Epithelial cell of esophagus (primary cell): ENCODE data around the gene TELO2.

Experiments
- DNase-seq: peaks from one replicate; pipeline ENCODE4 v3.0.0; 2010; ENCODE audit warnings: low read depth
- H3K4me3 ChIP-seq: 2 replicates; pipeline ENCODE4 v1.5.1; 2011; ENCODE audit warnings: mild to moderate bottlenecking, low read length, control low read depth
- CTCF ChIP-seq: IDR thresholded peaks from 2 replicates; pipeline ENCODE4 v1.5.1; 2011; ENCODE audit warnings: low read depth, mild to moderate bottlenecking, low read length, control low read depth, inconsistent platforms; ENCODE audit not compliant: insufficient read depth; ENCODE audit errors: missing control alignments

Gene TELO2

GRCh38 chr16:1489077-1489476 is 4.1 kb upstream of the TELO2 start:
- DNase-seq, result no peak
- no peak overlapping the region for H3K4me3 ChIP-seq
- no peak for TF ChIP-seq CTCF

- no peak overlapping the region for H3K4me3 ChIP-seq
- TF ChIP-seq CTCF, result no peak
- DNase-seq, result no peak
These were observed 1.8 kb upstream of the TELO2 start for GRCh38 chr16:1491327-1491726.

DNA sequence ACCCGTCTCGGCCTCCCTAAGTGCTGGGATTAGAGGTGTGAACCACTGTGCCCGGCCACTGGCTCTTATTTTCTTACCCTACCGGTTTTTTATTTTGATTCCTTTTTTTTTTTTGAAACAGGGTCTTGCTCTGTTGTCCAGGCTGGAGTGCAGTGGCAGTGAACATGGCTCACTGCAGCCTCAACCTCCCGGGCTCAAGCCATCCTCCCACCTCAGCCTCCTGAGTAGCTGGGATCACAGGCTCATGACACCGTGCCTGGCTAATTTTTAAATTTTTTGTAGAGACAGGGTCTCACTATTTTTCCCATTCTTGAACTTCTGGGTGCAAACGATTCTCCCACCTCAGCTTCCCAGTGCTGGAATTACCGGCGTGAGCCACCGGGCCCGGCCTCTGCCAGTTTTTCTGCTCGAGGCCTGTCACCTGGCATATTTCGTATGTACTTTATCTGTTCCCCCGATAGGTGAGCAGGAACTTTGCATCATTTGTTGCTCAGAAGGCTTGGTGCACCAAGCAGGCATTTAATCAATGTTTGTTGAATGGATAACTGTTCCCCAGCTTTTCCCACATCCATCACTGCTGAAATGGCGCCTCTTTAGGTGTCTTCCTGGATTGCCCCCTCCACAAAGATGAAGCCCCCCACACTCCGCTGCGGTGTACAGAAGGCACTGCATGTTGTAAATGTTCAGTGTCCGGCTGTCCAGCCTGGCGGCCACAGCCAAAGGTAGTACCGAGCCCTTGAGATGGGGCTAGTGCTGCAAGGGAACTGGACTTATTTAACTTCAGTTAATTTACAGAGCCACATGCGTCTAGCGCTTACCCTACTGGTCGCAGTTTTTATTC is 858 bp upstream of the TELO2 start:
- DNase-seq, result no peak
- H3K4me3 ChIP-seq, result peak overlapping the region; percentile 60
- TF ChIP-seq CTCF, result no peak

- TF ChIP-seq CTCF, result no peak
- peak overlapping the region; percentile 67 for H3K4me3 ChIP-seq
- DNase-seq, result no peak
These were observed 560 bp downstream of the TELO2 start for GRCh38 chr16:1493746-1494094.

DNA sequence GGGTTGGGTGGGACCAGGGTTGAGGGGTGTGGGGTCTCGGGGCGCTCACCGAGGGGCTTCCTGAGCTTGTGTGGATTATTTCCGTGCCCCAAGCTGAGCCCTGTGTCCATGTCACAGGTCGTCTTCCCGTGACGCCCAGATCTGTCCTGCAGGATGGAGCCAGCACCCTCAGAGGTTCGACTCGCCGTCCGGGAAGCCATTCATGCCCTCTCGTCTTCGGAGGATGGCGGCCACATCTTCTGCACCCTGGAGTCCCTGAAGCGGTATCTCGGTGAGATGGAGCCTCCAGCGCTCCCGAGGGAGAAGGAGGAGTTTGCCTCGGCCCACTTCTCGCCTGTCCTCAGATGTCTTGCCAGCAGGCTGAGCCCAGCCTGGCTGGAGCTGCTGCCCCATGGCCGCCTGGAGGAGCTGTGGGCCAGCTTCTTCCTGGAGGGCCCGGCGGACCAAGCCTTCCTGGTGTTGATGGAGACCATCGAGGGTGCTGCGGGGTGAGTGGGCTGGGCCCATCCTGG is 1.0 kb downstream of the TELO2 start:
- TF ChIP-seq CTCF, result peak; percentile 63
- H3K4me3 ChIP-seq, result peak overlapping the region; percentile 67
- DNase-seq, result peak; percentile 76

DNA sequence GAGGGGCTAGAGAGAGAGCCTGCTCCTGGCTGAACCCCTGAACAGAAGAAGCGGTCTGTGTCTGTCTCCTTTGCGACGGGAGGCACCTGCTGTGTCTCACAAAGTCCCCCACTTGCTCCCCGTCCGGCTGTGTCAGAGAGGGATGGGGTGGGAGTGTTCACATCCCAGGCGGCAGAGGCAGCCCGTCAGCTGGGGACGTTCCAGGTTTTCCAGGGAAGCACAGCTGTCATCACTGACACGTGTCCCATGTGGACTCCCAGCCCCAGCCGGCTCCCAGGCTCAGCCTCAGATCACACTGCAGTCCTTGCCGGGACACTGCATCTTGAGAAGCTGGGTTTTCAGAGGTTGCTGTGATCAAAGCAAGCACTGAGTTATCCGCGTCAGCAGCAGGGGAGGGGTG is 1.6 kb downstream of the TELO2 start:
- DNase-seq, result no peak
- H3K4me3 ChIP-seq, result no peak overlapping the region
- no peak for TF ChIP-seq CTCF

GRCh38 chr16:1495211-1495888 is 2.2 kb downstream of the TELO2 start:
- TF ChIP-seq CTCF, result no peak
- H3K4me3 ChIP-seq, result no peak overlapping the region
- DNase-seq, result no peak
